ENCODE measurements around the gene ATP6V0E1. TPM values are rescaled to one million over a fixed set of nuclear protein-coding genes. Genes with fewer than 3 reads are reported as not detected.

ATP6V0E1 gene
- total RNA-seq: 148 and 203 TPM in 2 replicates

GRCh38 chr5:172983542-172984243, at the start of gene ATP6V0E1:
Gene ATP6V0E1, plus strand, starts transcription at chr5:172983771. Its CDS starts 90 bp downstream, at chr5:172983861.

GRCh38 chr5:173055983-173056782, 72.6 kb downstream of the ATP6V0E1 start, which contains the start of gene CREBRF:
Gene CREBRF, plus strand, starts transcription at chr5:173056352. Its CDS starts 24,424 bp downstream, at chr5:173080776.

Other genes with a start within 250 kb of the ATP6V0E1 start
- gene DUSP1, start 212.6 kb upstream of the ATP6V0E1 start, total RNA-seq: 174 and 191 TPM in 2 replicates
- 227 and 229 TPM in 2 replicates for gene ERGIC1, start 149.5 kb upstream of the ATP6V0E1 start, total RNA-seq
- gene RPL26L1, start 24.3 kb upstream of the ATP6V0E1 start, total RNA-seq: 51.3 and 65.4 TPM in 2 replicates
- 5.8 and 11.2 TPM in 2 replicates for gene CREBRF, start 72.6 kb downstream of the ATP6V0E1 start, total RNA-seq
- 25.1 and 26.1 TPM in 2 replicates for gene BNIP1, start 160.8 kb downstream of the ATP6V0E1 start, total RNA-seq